Measurements from ENCODE around the gene IL1F10.

Gene IL1F10

GRCh38 chr2:113067681-113068080, at the start of gene IL1F10:
IL1F10 (plus strand) TSS chr2:113067970; CDS start chr2:113072739, 4,769 bp downstream.
- no peak for DNase-seq (ENCODE audit: low read depth)

- DNase-seq (ENCODE audit: low read depth), result no peak
Observed at GRCh38 chr2:113018509-113018908, 49.3 kb upstream of the IL1F10 start.

GRCh38 chr2:113021312-113021711, 46.5 kb upstream of the IL1F10 start:
- DNase-seq (ENCODE audit: low read depth), result no peak

- DNase-seq (ENCODE audit: low read depth), result no peak
Observed at GRCh38 chr2:113024764-113025163, 43.0 kb upstream of the IL1F10 start.

GRCh38 chr2:113025737-113026136, 42.0 kb upstream of the IL1F10 start:
- DNase-seq (ENCODE audit: low read depth), result no peak

GRCh38 chr2:113027691-113028090, 40.1 kb upstream of the IL1F10 start:
- no peak for DNase-seq (ENCODE audit: low read depth)

- DNase-seq (ENCODE audit: low read depth), result no peak
Observed at GRCh38 chr2:113028112-113028511, 39.7 kb upstream of the IL1F10 start.

- no peak for DNase-seq (ENCODE audit: low read depth)
Observed at GRCh38 chr2:113032737-113033136, 35.0 kb upstream of the IL1F10 start.

GRCh38 chr2:113034016-113034415, 33.8 kb upstream of the IL1F10 start:
- no peak for DNase-seq (ENCODE audit: low read depth)

- DNase-seq (ENCODE audit: low read depth), result no peak
Observed at GRCh38 chr2:113036763-113037162, 31.0 kb upstream of the IL1F10 start.

GRCh38 chr2:113038291-113038690, 29.5 kb upstream of the IL1F10 start:
- DNase-seq (ENCODE audit: low read depth), result no peak

GRCh38 chr2:113039158-113039557, 28.6 kb upstream of the IL1F10 start:
- DNase-seq (ENCODE audit: low read depth), result no peak

- DNase-seq (ENCODE audit: low read depth), result no peak
Observed at GRCh38 chr2:113039719-113040118, 28.1 kb upstream of the IL1F10 start.

GRCh38 chr2:113041871-113042270, 25.9 kb upstream of the IL1F10 start:
- DNase-seq (ENCODE audit: low read depth), result no peak

GRCh38 chr2:113046465-113046864, 21.3 kb upstream of the IL1F10 start:
- no peak for DNase-seq (ENCODE audit: low read depth)

- DNase-seq (ENCODE audit: low read depth), result no peak
Observed at GRCh38 chr2:113050921-113051895, 16.6 kb upstream of the IL1F10 start.

- DNase-seq (ENCODE audit: low read depth), result no peak
Observed at GRCh38 chr2:113052396-113052917, 15.3 kb upstream of the IL1F10 start, which contains the start of gene IL36B. IL36B (minus strand) TSS chr2:113052867.

GRCh38 chr2:113053666-113054065, 14.1 kb upstream of the IL1F10 start:
- DNase-seq (ENCODE audit: low read depth), result no peak

GRCh38 chr2:113054066-113054465, 13.7 kb upstream of the IL1F10 start:
- DNase-seq (ENCODE audit: low read depth), result no peak

- no peak for DNase-seq (ENCODE audit: low read depth)
Observed at GRCh38 chr2:113056521-113056920, 11.2 kb upstream of the IL1F10 start.

GRCh38 chr2:113057117-113057516, 10.7 kb upstream of the IL1F10 start:
- no peak for DNase-seq (ENCODE audit: low read depth)

- DNase-seq (ENCODE audit: low read depth), result no peak
Observed at GRCh38 chr2:113058411-113058994, 9.3 kb upstream of the IL1F10 start.

All from activated T-cell treated with anti-CD3 and anti-CD28 coated beads for 24 hours (primary cell).